Measurements from ENCODE around the gene ERO1A. TPM values are rescaled to one million over a fixed set of nuclear protein-coding genes. Genes with fewer than 3 reads are reported as not detected.

ERO1A gene
- total RNA-seq, 1 donor from 2014 or later: 76.0 TPM

GRCh38 chr14:52700701-52701172 is 5.4 kb upstream of the ERO1A start:
- no peak for DNase-seq (ENCODE audit: extremely low read depth, low read depth, low spot score)

- DNase-seq (ENCODE audit: extremely low read depth, low read depth, low spot score): no peak
Observed at GRCh38 chr14:52694761-52695480, 437 bp downstream of the ERO1A start.

- DNase-seq (ENCODE audit: extremely low read depth, low read depth, low spot score): no peak
Observed at GRCh38 chr14:52693532-52693931, 1.8 kb downstream of the ERO1A start.

GRCh38 chr14:52693036-52693435 is 2.3 kb downstream of the ERO1A start:
- DNase-seq (ENCODE audit: extremely low read depth, low read depth, low spot score): no peak

GRCh38 chr14:52692248-52692962 is 3.0 kb downstream of the ERO1A start:
- DNase-seq (ENCODE audit: extremely low read depth, low read depth, low spot score): no peak

GRCh38 chr14:52690983-52691760 is 4.2 kb downstream of the ERO1A start:
- no peak for DNase-seq (ENCODE audit: extremely low read depth, low read depth, low spot score)

- DNase-seq (ENCODE audit: extremely low read depth, low read depth, low spot score): no peak
Observed at GRCh38 chr14:52686176-52686575, 9.2 kb downstream of the ERO1A start.

GRCh38 chr14:52683985-52684520 is 11.3 kb downstream of the ERO1A start:
- no peak for DNase-seq (ENCODE audit: extremely low read depth, low read depth, low spot score)

GRCh38 chr14:52678591-52678990 is 16.8 kb downstream of the ERO1A start:
- no peak for DNase-seq (ENCODE audit: extremely low read depth, low read depth, low spot score)

GRCh38 chr14:52663850-52664249 is 31.5 kb downstream of the ERO1A start:
- DNase-seq (ENCODE audit: extremely low read depth, low read depth, low spot score): no peak

GRCh38 chr14:52661314-52661713 is 34.0 kb downstream of the ERO1A start:
- no peak for DNase-seq (ENCODE audit: extremely low read depth, low read depth, low spot score)

- no peak for DNase-seq (ENCODE audit: extremely low read depth, low read depth, low spot score)
Observed at GRCh38 chr14:52660832-52661231, 34.5 kb downstream of the ERO1A start.

- no peak for DNase-seq (ENCODE audit: extremely low read depth, low read depth, low spot score)
Observed at GRCh38 chr14:52660325-52660724, 35.0 kb downstream of the ERO1A start.

GRCh38 chr14:52656905-52657304 is 38.5 kb downstream of the ERO1A start:
- no peak for DNase-seq (ENCODE audit: extremely low read depth, low read depth, low spot score)

GRCh38 chr14:52650774-52651173 is 44.6 kb downstream of the ERO1A start:
- DNase-seq (ENCODE audit: extremely low read depth, low read depth, low spot score): no peak

GRCh38 chr14:52649511-52649910 is 45.8 kb downstream of the ERO1A start:
- no peak for DNase-seq (ENCODE audit: extremely low read depth, low read depth, low spot score)

GRCh38 chr14:52641745-52642144 is 53.6 kb downstream of the ERO1A start:
- no peak for DNase-seq (ENCODE audit: extremely low read depth, low read depth, low spot score)

- DNase-seq (ENCODE audit: extremely low read depth, low read depth, low spot score): no peak
Observed at GRCh38 chr14:52640137-52640536, 55.2 kb downstream of the ERO1A start.

GRCh38 chr14:52619687-52620086 is 75.7 kb downstream of the ERO1A start:
- no peak for DNase-seq (ENCODE audit: extremely low read depth, low read depth, low spot score)

GRCh38 chr14:52618602-52619001 is 76.8 kb downstream of the ERO1A start:
- no peak for DNase-seq (ENCODE audit: extremely low read depth, low read depth, low spot score)

- no peak for DNase-seq (ENCODE audit: extremely low read depth, low read depth, low spot score)
Observed at GRCh38 chr14:52610187-52610586, 85.2 kb downstream of the ERO1A start.
